Hepatocyte (in vitro differentiated cells): ENCODE results near the gene DVL1. TPM values are rescaled to one million over a fixed set of nuclear protein-coding genes. Genes with fewer than 3 reads are reported as not detected.

Experiments
- DNase-seq: peaks from one replicate; pipeline ENCODE4 v3.0.0-alpha.2; 2016; ENCODE audit warnings: low spot score
- H2AFZ ChIP-seq: fragments of 200-600 bp; sonication (generic); 2 replicates; pipeline ENCODE4 v1.6.0; 2016; ENCODE audit warnings: antibody characterized with exemption, mild to moderate bottlenecking
- H3K27ac ChIP-seq: fragments of 200-600 bp; sonication (generic); 2 replicates; pipeline ENCODE4 v1.5.1; 2016; ENCODE audit warnings: mild to moderate bottlenecking
- H3K27me3 ChIP-seq: fragments of 200-600 bp; sonication (generic); 2 replicates; pipeline ENCODE4 v1.6.1; 2016
- H3K36me3 ChIP-seq: fragments of 200-600 bp; sonication (generic); replicated peaks from 2 replicates; pipeline ENCODE4 v1.5.1; 2016; ENCODE audit warnings: low read depth; ENCODE audit not compliant: insufficient read depth
- H3K4me1 ChIP-seq: fragments of 200-600 bp; sonication (generic); 2 replicates; pipeline ENCODE4 v1.5.1; 2016; ENCODE audit warnings: mild to moderate bottlenecking, moderate library complexity; ENCODE audit not compliant: insufficient read depth
- H3K4me2 ChIP-seq: fragments of 200-600 bp; sonication (generic); 2 replicates; pipeline ENCODE4 v1.6.0; 2016
- H3K4me3 ChIP-seq: fragments of 200-600 bp; sonication (generic); 2 replicates; pipeline ENCODE4 v1.5.1; 2016; ENCODE audit warnings: mild to moderate bottlenecking
- H3K79me2 ChIP-seq: fragments of 200-600 bp; sonication (generic); 2 replicates; pipeline ENCODE4 v1.6.0; 2017; ENCODE audit warnings: mild to moderate bottlenecking
- H3K9me2 ChIP-seq: fragments of 200-600 bp; sonication (generic); replicated peaks from 2 replicates; pipeline ENCODE4 v1.6.0; 2017; ENCODE audit warnings: mild to moderate bottlenecking; ENCODE audit not compliant: insufficient read depth
- H3K9me3 ChIP-seq: fragments of 200-600 bp; sonication (generic); 2 replicates; pipeline ENCODE4 v1.5.1; 2016; ENCODE audit warnings: low read depth, mild to moderate bottlenecking
- H4K20me1 ChIP-seq: fragments of 200-600 bp; sonication (generic); 2 replicates; pipeline ENCODE4 v1.6.0; 2016; ENCODE audit warnings: mild to moderate bottlenecking; ENCODE audit not compliant: insufficient read depth, poor library complexity, severe bottlenecking
- CTCF ChIP-seq: fragments of 200-600 bp; sonication (generic); IDR thresholded peaks from 2 replicates; pipeline ENCODE4 v1.5.1; 2016; ENCODE audit warnings: antibody characterized with exemption, mild to moderate bottlenecking; ENCODE audit not compliant: poor library complexity
- EZH2 ChIP-seq: fragments of 200-600 bp; sonication (generic); IDR thresholded peaks from 2 replicates; pipeline ENCODE4 v1.6.1; 2016; ENCODE audit warnings: antibody characterized with exemption, mild to moderate bottlenecking, borderline replicate concordance
- EZH2phosphoT487 ChIP-seq: fragments of 200-600 bp; sonication (generic); IDR thresholded peaks from one replicate; pipeline ENCODE4 v1.6.1; 2018; ENCODE audit warnings: antibody characterized with exemption, mild to moderate bottlenecking, low read depth, moderate library complexity; ENCODE audit not compliant: unreplicated experiment, severe bottlenecking
- WGBS: methylation state at CpG from one replicate; pipeline ENCODE4 v1.1.6; 2016; ENCODE audit warnings: low lambda C conversion rate; ENCODE audit errors: missing lambda C conversion rate; 5-methylcytosine and 5-hydroxymethylcytosine counted together
- polyA plus RNA-seq: library from polyadenylated mRNA; unstranded; fragments of >200 nt; fragmentation: Nextera tagmentation; extraction: Ambion mirVana; gene quantifications from 2 replicates; pipeline ENCODE4 v1.2.1, GENCODE V29; 2016
- total RNA-seq: library from RNA; depleted of rRNA; stranded (reverse); fragments of >200 nt; gene quantifications from 2 replicates; pipeline ENCODE4 v1.2.3, GENCODE V29; 2014

Gene DVL1
- total and polyA plus RNA-seq, 2 experiments from 2014 or later: 49.1 to 61.6 TPM

- Histone ChIP-seq H3K9me3 (no peaks in the 10 kb centered on the region), H3K4me2 (no peak overlapping the region), H3K27me3 (no peaks in the 10 kb centered on the region), H3K27ac (no peak overlapping the region), H3K9me2 (no peaks in the 10 kb centered on the region), H3K79me2 (no peaks in the 10 kb centered on the region), H2AFZ (no peak overlapping the region), H3K36me3 (no peaks in the 10 kb centered on the region), H3K4me3 (no peak overlapping the region), H4K20me1 (no peaks in the 10 kb centered on the region), H3K4me1 (no peaks in the 10 kb centered on the region)
- WGBS: 91% methylated on average over 24 of the region's 94 CpGs
- no peak for DNase-seq
- TF ChIP-seq EZH2 (no peak), EZH2phosphoT487 (no peak), CTCF (no peak)
Measured at GRCh38 chr1:1293263-1294249, 55.7 kb downstream of the DVL1 start.

GRCh38 chr1:1292851-1293250 lies 56.4 kb downstream of the DVL1 start:
- Histone ChIP-seq H3K27me3 (no peaks in the 10 kb centered on the region), H3K9me2 (no peaks in the 10 kb centered on the region), H4K20me1 (no peaks in the 10 kb centered on the region), H2AFZ (no peak overlapping the region), H3K4me2 (no peak overlapping the region), H3K4me3 (no peak overlapping the region), H3K36me3 (no peaks in the 10 kb centered on the region), H3K79me2 (no peaks in the 10 kb centered on the region), H3K27ac (no peak overlapping the region), H3K4me1 (no peaks in the 10 kb centered on the region), H3K9me3 (no peaks in the 10 kb centered on the region)
- 96% methylated on average over 18 of the region's 18 CpGs for WGBS
- no peak for DNase-seq
- TF ChIP-seq CTCF (no peak), EZH2phosphoT487 (no peak), EZH2 (no peak)

- Histone ChIP-seq H3K36me3 (no peaks in the 10 kb centered on the region), H3K27ac (no peak overlapping the region), H4K20me1 (no peaks in the 10 kb centered on the region), H3K79me2 (no peaks in the 10 kb centered on the region), H3K9me3 (no peaks in the 10 kb centered on the region), H3K27me3 (no peaks in the 10 kb centered on the region), H3K4me2 (no peak overlapping the region), H2AFZ (no peak overlapping the region), H3K4me1 (no peaks in the 10 kb centered on the region), H3K4me3 (no peak overlapping the region), H3K9me2 (no peaks in the 10 kb centered on the region)
- TF ChIP-seq EZH2: no peak
- TF ChIP-seq EZH2phosphoT487: no peak
- no peak for TF ChIP-seq CTCF
- 93% methylated on average over 6 of the region's 9 CpGs for whole genome bisulfite sequencing
- no peak for DNase-seq
Measured at GRCh38 chr1:1292442-1292779, 56.8 kb downstream of the DVL1 start.
